Measurements from ENCODE around the gene CLEC16A.

- TF ChIP-seq POLR2A (IDR thresholded peaks at IDR 0.05), result no peak
- TF ChIP-seq, protein P1, sequence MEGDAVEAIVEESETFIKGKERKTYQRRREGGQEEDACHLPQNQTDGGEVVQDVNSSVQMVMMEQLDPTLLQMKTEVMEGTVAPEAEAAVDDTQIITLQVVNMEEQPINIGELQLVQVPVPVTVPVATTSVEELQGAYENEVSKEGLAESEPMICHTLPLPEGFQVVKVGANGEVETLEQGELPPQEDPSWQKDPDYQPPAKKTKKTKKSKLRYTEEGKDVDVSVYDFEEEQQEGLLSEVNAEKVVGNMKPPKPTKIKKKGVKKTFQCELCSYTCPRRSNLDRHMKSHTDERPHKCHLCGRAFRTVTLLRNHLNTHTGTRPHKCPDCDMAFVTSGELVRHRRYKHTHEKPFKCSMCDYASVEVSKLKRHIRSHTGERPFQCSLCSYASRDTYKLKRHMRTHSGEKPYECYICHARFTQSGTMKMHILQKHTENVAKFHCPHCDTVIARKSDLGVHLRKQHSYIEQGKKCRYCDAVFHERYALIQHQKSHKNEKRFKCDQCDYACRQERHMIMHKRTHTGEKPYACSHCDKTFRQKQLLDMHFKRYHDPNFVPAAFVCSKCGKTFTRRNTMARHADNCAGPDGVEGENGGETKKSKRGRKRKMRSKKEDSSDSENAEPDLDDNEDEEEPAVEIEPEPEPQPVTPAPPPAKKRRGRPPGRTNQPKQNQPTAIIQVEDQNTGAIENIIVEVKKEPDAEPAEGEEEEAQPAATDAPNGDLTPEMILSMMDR (IDR thresholded peaks at IDR 0.05), result no peak
Observed at GRCh38 chr16:11134722-11135463, 190.5 kb downstream of the CLEC16A start.
